Sigmoid colon (tissue), 4 donors: ENCODE measurements around the gene OXTR.

ENCODE experiments used
- EP300 ChIP-seq, 4 donors: sonication (generic); formaldehyde crosslinking; IDR thresholded peaks; one replicate each; pipeline ENCODE4 v1.6.1; 2017; ENCODE audit warnings: antibody characterized with exemption in 4 of 4
- POLR2A ChIP-seq, 2 donors: fragments of 450-650 bp; IDR thresholded peaks; one replicate each; pipeline ENCODE4 v1.6.1; 2016; ENCODE audit warnings: antibody characterized with exemption in 2 of 2, mild to moderate bottlenecking in 2 of 2, moderate library complexity in 2 of 2
- POLR2AphosphoS5 ChIP-seq, 4 donors: sonication (generic); formaldehyde crosslinking; IDR thresholded peaks; one replicate each; pipeline ENCODE4 v1.6.1; 2017; ENCODE audit warnings: antibody characterized with exemption in 4 of 4
- TF ChIP-seq, protein P1 (sequence below), 4 experiments: fragments of 450-650 bp in 3 of 4; fragments of 200-600 bp in 1 of 4; IDR thresholded peaks; one replicate each; pipeline ENCODE4 v1.5.1; 2016 to 2019; ENCODE audit warnings: antibody characterized with exemption in 4 of 4, mild to moderate bottlenecking in 3 of 4, moderate library complexity in 2 of 4

DNA sequence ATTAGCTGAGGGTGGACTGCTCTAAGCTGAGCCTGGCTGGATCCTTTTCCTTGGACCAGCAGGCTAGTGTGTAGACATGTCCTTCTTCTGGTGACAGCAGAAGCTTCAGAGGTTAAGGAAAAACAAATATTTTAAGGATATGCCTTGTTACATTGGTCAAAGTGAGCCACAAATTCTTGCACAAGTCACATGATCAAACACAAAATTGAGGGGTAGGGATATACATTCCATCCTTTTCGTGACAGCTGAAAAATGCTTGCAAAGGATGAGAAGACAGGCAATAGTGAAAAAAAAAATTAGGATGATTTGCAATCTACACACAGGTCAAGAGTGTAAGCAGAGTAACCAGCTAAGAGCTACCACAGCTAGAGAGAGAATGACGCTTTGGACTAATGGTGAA is 21.1 kb upstream of the OXTR start:
- TF ChIP-seq, protein P1, sequence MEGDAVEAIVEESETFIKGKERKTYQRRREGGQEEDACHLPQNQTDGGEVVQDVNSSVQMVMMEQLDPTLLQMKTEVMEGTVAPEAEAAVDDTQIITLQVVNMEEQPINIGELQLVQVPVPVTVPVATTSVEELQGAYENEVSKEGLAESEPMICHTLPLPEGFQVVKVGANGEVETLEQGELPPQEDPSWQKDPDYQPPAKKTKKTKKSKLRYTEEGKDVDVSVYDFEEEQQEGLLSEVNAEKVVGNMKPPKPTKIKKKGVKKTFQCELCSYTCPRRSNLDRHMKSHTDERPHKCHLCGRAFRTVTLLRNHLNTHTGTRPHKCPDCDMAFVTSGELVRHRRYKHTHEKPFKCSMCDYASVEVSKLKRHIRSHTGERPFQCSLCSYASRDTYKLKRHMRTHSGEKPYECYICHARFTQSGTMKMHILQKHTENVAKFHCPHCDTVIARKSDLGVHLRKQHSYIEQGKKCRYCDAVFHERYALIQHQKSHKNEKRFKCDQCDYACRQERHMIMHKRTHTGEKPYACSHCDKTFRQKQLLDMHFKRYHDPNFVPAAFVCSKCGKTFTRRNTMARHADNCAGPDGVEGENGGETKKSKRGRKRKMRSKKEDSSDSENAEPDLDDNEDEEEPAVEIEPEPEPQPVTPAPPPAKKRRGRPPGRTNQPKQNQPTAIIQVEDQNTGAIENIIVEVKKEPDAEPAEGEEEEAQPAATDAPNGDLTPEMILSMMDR (IDR thresholded peaks at IDR 0.05): no peak
- TF ChIP-seq POLR2AphosphoS5 (IDR thresholded peaks at IDR 0.05) (no peak), POLR2A (IDR thresholded peaks at IDR 0.05) (no peak), EP300 (IDR thresholded peaks at IDR 0.05) (no peak)
